ENCODE data around the gene LRRC32.

DNA sequence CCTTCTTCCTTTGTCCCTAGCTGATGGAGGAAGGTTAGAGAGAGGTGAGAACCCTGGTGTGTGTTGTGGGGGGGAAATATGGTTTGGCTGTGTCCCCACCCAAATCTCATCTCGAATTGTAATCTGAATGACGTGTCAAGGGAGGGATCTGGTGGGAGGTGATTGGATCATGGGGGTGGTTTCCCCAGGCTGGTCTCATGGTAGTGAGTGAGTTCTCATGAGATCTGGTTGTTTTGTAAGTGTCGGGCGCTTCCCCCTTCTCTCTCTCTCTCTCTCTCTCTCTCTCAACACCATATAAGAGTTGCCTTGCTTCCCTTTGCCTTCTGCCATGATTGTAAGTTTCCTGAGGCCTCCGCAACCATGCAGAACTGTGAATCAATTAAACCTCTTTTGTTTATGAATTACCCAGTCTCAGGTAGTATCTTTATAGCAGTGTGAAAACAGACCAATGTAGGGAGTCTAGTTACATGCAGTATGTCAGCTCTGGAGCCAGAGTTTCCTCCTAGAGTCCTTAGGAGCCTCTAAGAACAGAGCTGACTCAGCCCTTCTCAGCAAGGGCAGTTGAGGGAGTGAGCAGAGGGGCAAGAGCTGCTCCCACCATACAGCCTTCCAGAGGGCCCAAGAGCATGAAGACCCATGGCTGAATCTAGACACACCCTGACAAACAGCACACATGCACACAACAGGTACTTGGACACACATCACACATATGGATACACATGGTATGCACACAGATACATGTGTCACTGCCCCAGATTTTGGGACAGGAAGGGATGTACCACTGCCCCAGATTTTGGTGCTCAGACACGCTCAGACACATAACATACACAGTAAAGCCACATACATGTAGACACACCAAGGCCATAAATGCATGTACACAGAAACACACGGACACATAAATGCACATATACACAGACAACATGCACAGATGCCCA, 12.9 kb upstream of the LRRC32 start:
- TF ChIP-seq, protein P1, sequence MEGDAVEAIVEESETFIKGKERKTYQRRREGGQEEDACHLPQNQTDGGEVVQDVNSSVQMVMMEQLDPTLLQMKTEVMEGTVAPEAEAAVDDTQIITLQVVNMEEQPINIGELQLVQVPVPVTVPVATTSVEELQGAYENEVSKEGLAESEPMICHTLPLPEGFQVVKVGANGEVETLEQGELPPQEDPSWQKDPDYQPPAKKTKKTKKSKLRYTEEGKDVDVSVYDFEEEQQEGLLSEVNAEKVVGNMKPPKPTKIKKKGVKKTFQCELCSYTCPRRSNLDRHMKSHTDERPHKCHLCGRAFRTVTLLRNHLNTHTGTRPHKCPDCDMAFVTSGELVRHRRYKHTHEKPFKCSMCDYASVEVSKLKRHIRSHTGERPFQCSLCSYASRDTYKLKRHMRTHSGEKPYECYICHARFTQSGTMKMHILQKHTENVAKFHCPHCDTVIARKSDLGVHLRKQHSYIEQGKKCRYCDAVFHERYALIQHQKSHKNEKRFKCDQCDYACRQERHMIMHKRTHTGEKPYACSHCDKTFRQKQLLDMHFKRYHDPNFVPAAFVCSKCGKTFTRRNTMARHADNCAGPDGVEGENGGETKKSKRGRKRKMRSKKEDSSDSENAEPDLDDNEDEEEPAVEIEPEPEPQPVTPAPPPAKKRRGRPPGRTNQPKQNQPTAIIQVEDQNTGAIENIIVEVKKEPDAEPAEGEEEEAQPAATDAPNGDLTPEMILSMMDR (IDR thresholded peaks at IDR 0.05): no peak
- no peak for TF ChIP-seq POLR2A (IDR thresholded peaks at IDR 0.05)

All from adrenal gland (tissue), 5 donors.